Stimulated activated naive CD8-positive, alpha-beta T cell treated with anti-CD3 and anti-CD28 coated beads, Interleukin-15, Interleukin-2, amounts not matched to agents 100 U/mL and 50 U/mL, for 24 hours (primary cell): ENCODE results near the gene PTTG1.

ENCODE experiments used
- ATAC-seq: fragments of 150-1000 bp; cut with Tn5 transposase; one replicate; pipeline ENCODE4 v1.10.0; 2021
- DNase-seq: peaks from one replicate; pipeline ENCODE4 v3.0.0; 2021

Gene PTTG1

DNA sequence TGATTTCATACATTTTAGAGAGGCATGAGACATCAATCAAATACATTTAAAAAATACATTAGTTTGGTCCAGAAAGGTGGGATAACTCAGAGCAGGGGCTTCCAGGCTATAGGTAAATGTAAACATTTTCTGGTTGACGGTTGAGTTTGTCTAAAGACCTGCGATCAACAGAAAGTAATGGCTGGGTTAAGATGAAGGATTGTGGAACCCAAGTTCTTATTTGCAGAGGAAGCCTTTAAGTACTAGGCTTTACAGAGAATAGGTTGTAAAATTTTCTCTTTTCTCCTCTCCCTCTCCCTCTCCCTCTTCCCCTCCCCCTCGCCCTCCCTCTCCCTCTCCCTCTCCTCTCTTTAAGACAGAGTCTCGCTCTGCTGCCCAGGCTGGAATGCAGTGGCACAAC, 50.8 kb downstream of the PTTG1 start:
- DNase-seq: no peak
- no peak for ATAC-seq

DNA sequence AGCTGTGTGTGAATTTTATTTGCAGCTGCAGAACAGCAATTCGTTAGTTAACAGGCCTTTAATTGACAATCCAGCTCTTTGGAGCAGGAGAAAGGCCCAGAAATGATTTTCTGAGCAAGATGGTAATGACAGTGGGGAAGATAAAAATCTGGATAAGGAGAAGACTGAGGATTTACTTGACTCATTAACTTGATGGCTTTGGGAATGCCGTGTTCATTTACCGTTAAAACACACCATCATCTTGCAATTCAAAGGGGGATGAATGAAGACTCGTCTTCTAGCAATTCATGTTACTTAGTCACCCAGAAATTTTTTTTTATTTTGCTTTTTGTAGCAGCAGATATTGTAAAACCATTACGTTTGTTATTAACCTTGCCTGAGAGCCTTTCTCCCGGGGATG, 52.0 kb downstream of the PTTG1 start:
- ATAC-seq (no peak), DNase-seq (no peak)

DNA sequence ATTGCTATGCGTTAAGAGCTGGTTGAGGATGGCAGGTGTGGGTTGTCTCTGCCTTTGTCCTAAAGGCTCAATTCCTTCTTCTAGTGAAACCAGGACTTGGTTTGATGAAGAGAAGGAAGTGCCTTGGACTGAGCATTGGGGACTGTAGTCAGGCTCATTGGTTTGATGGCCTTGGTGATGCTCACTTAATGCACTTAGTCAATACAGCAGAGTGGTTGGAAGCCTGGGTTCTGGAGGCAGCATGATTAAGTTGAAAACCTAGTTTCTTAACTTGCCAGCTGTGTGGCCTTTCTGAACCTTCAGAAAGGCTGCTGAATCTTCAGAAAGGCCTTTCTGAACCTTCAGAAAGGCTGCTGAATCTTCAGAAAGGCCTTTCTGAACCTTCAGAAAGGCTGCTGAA, 52.4 kb downstream of the PTTG1 start:
- DNase-seq: no peak
- ATAC-seq: no peak

DNA sequence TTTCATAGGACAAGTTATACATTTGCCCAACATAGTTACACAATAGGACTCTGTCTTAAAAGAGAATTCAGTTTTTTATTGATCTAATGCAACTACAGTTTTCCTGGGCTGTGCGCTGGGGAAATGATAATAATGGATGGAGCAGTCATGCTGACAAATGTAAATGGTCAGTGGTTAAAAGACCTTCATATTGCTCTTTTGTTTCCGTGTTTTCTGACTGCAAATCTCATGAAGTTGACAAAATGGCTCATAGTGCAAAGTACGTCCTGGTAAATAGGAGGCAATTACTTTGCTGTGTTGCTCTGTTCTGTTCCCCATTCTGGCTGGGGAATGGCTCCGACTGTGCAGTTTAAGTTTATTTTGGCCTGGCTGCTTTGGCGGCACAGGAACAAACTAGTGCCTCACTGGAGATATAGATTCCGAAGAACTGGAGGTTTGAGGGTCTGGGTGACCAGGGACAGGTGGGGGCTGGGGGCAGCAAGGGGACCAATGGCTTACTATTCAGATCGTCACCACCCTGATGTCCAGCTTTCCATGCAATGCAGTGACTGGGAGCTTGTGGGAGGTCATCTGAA, 54.3 kb downstream of the PTTG1 start:
- no peak for DNase-seq
- ATAC-seq: no peak

DNA sequence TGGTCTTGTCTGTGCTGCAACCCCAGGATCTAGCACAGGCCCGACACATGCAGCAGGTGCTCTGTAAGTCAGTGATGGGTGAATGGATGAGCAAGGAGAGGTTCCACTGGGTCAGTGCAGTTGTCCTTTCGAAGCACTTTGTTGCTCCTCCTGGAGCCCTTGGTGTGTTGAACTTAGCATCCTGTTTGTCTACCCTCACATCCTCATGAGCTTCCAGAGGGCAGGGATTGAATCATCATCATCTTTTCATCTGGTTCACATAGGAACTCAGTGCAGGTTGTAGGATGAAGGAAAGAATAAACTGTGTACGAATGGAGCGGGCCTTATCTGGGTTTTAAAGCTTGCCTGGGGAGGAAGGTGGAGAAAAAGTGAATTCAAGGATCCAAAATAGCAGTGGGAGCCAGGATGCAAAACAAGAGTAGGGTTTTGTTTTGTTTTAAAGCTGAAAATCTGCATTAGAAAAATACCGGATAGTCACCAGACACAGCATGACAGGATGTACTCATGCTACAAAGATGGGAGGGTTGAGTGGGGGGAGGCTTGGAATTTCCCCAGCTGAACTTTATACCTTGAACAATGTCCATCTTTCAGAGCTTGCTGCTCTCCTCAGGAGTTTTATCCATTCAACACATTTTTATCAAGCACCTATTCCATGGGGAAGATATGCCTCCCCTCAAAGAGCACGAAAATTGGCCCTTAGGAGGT, 55.8 kb downstream of the PTTG1 start:
- ATAC-seq (no peak), DNase-seq (no peak)

DNA sequence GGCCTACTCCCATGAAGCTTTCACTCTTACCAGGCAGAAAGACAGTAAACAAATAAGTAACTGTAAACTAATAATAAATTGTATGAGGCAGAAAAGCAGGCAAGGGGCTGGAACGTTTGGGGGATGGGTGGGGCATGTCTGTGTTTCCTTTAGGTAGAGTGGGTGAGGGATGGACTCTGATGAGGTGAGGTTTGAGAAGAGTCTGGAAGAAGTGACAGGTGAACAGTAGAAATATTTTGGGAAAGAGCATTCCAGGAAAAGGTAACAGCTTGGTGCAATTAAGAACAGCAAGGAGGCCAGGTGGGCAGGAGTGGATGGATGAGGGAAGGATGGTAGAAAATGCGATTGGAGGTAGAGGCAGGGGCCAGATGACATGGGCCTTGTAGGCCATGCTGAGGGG, 56.5 kb downstream of the PTTG1 start:
- DNase-seq: no peak
- ATAC-seq: no peak
